B cell (primary cell): ENCODE results near the gene RHOV. TPM values are rescaled to one million over a fixed set of nuclear protein-coding genes. Genes with fewer than 3 reads are reported as not detected.

ENCODE experiments used
- ATAC-seq: fragments of 200-7000 bp; cut with Tn5 transposase; one replicate; pipeline ENCODE4 v1.10.0; 2021; ENCODE audit warnings: low read depth, mild to moderate bottlenecking, moderate number of reproducible peaks, moderate library complexity
- CTCF ChIA-PET: fragments of 350-600 bp; sonication (Branson Sonifier 250); formaldehyde crosslinking; loops from one replicate; lab custom pipeline; 2021; ENCODE audit warnings: antibody characterized with exemption, inconsistent platforms; lab: Charles Lee
- POLR2A ChIA-PET: fragments of 350-600 bp; sonication (Branson Sonifier 250); formaldehyde crosslinking; loops from one replicate; lab custom pipeline; 2021; ENCODE audit warnings: antibody characterized with exemption; lab: Charles Lee
- DNase-seq: peaks from one replicate; pipeline ENCODE4 v3.0.0; 2013
- H2AFZ ChIP-seq: 2 replicates; pipeline ENCODE4 v1.6.1; 2012; ENCODE audit warnings: mild to moderate bottlenecking, low read depth, low read length; ENCODE audit not compliant: insufficient read depth, poor library complexity, severe bottlenecking
- H3K27ac ChIP-seq, 2 donors: 1 replicate in 1 of 2; 2 replicates in 1 of 2; pipeline ENCODE4 v1.5.1; 2012 to 2013; ENCODE audit warnings: low read length in 2 of 2, mild to moderate bottlenecking in 2 of 2, moderate library complexity in 1 of 2
- H3K27me3 ChIP-seq, 4 experiments: fragments of 200-600 bp in 1 of 4; sonication (generic) in 1 of 4; replicated peaks in 1 of 4; 1 replicate in 2 of 4; 2 replicates in 2 of 4; pipeline versions ENCODE4 v1.6.1 to v1.7.0; 2013 to 2016; ENCODE audit warnings: low read length in 3 of 4, mild to moderate bottlenecking in 2 of 4, mixed read lengths in 1 of 4, moderate library complexity in 1 of 4; ENCODE audit not compliant: insufficient read depth in 4 of 4, control insufficient read depth in 3 of 4; ENCODE audit errors: control extremely low read depth in 1 of 4
- H3K36me3 ChIP-seq, 2 experiments: replicated peaks in 1 of 2; 1 replicate in 1 of 2; 2 replicates in 1 of 2; pipeline versions ENCODE4 v1.6.1 to v1.7.1; 2013; ENCODE audit warnings: low read length in 1 of 2; ENCODE audit not compliant: insufficient read depth in 2 of 2, control insufficient read depth in 1 of 2; ENCODE audit errors: control extremely low read depth in 1 of 2, extremely low read depth in 1 of 2
- H3K4me1 ChIP-seq, 2 donors: fragments of 200-600 bp in 1 of 2; sonication (generic) in 1 of 2; 1 replicate in 1 of 2; 2 replicates in 1 of 2; pipeline versions ENCODE4 v1.5.1 to v1.6.1; 2013 to 2017; ENCODE audit warnings: low read length in 2 of 2; ENCODE audit not compliant: control insufficient read depth in 2 of 2, insufficient read depth in 2 of 2
- H3K4me2 ChIP-seq: replicated peaks from 2 replicates; pipeline ENCODE3; 2012; ENCODE audit warnings: mild to moderate bottlenecking, low read depth, low read length; ENCODE audit not compliant: poor library complexity, severe bottlenecking
- H3K4me3 ChIP-seq, 5 experiments: fragments of 200-600 bp in 1 of 5; sonication (generic) in 1 of 5; 1 replicate in 3 of 5; 2 replicates in 2 of 5; pipeline versions ENCODE4 v1.5.1 to v1.7.0; 2011 to 2016; ENCODE audit warnings: low read length in 4 of 5, mild to moderate bottlenecking in 4 of 5, low read depth in 2 of 5, control low read depth in 1 of 5, moderate library complexity in 1 of 5; ENCODE audit not compliant: insufficient read depth in 1 of 5; ENCODE audit errors: control extremely low read depth in 1 of 5, extremely low read depth in 1 of 5
- H3K79me2 ChIP-seq: fragments of 200-600 bp; sonication (generic); one replicate; pipeline ENCODE4 v1.6.0; 2016; ENCODE audit warnings: low read length; ENCODE audit not compliant: control insufficient read depth, insufficient read depth
- H3K9ac ChIP-seq: fragments of 200-600 bp; sonication (generic); 2 replicates; pipeline ENCODE4 v1.6.1; 2017; ENCODE audit warnings: mild to moderate bottlenecking, low read length, moderate library complexity
- H3K9me3 ChIP-seq, 3 donors: one replicate each; pipeline versions ENCODE4 v1.6.1 to v1.7.1; 2013; ENCODE audit warnings: low read length in 2 of 3; ENCODE audit not compliant: control insufficient read depth in 2 of 3, insufficient read depth in 1 of 3; ENCODE audit errors: control extremely low read depth in 1 of 3
- H4K20me1 ChIP-seq: 2 replicates; pipeline ENCODE4 v1.6.0; 2012; ENCODE audit warnings: mild to moderate bottlenecking, low read length; ENCODE audit not compliant: insufficient read depth, control insufficient read depth, poor library complexity, severe bottlenecking
- H3K27ac Mint-ChIP-seq: one replicate; pipeline ENCODE4 v1.8.0; 2021; ENCODE audit warnings: mixed read lengths
- H3K27me3 Mint-ChIP-seq: one replicate; pipeline ENCODE4 v1.8.0; 2021; ENCODE audit warnings: mixed read lengths
- H3K4me1 Mint-ChIP-seq: one replicate; pipeline ENCODE4 v1.8.0; 2021; ENCODE audit warnings: mixed read lengths
- H3K4me3 Mint-ChIP-seq: one replicate; pipeline ENCODE4 v1.8.0; 2021; ENCODE audit warnings: mixed read lengths
- H3K9me3 Mint-ChIP-seq: one replicate; pipeline ENCODE4 v1.8.0; 2022; ENCODE audit warnings: mixed read lengths; ENCODE audit not compliant: insufficient read depth
- CTCF ChIP-seq: fragments of 200-600 bp; IDR thresholded peaks from one replicate; pipeline ENCODE4 v1.8.0; 2022; ENCODE audit warnings: antibody characterized with exemption, mild to moderate bottlenecking
- EZH2 ChIP-seq: IDR thresholded peaks from 2 replicates; pipeline ENCODE4 v1.6.1; 2012; ENCODE audit warnings: borderline replicate concordance, low read depth, mild to moderate bottlenecking, moderate library complexity, low read length; ENCODE audit not compliant: insufficient read depth, poor library complexity, severe bottlenecking
- WGBS: methylation state at CpG from one replicate; pipeline ENCODE4 v1.1.5; 2013; ENCODE audit warnings: missing lambda C conversion rate; ENCODE audit not compliant: insufficient coverage; 5-methylcytosine and 5-hydroxymethylcytosine counted together
- intact Hi-C: fragments of 100-400 bp; cut with micrococcal nuclease; formaldehyde crosslinking; loops from one replicate; pipeline ENCODE4 v1.10.0; 2022
- polyA plus RNA-seq: library from polyadenylated mRNA; depleted of rRNA; stranded (reverse); fragments of >200 nt; gene quantifications from 2 replicates; pipeline ENCODE4 v1.2.3, GENCODE V29; 2012
- total RNA-seq, 2 donors: library from RNA; stranded (reverse); fragments of 120-200 nt in 1 of 2; gene quantifications; 1 replicate in 1 of 2; 2 replicates in 1 of 2; pipeline versions ENCODE4 v1.2.3 to v1.2.4, GENCODE V29; 2013 to 2022

Gene RHOV
- total and polyA plus RNA-seq, 2 donors (not counting 1 experiment from before 2014, with no cell fraction given): 0.54 TPM; not detected in 1

GRCh38 chr15:40875991-40876730 is 2.1 kb upstream of the RHOV start:
- Histone ChIP-seq H3K9me3 (no peaks in the 10 kb centered on the region), H3K27ac (no peak overlapping the region), H3K27me3 (peaks cover 0 to 17% (median 0%) of the 10 kb centered on the region in 4 experiments), H3K36me3 (no peaks in the 10 kb centered on the region), H4K20me1 (no peaks in the 10 kb centered on the region), H2AFZ (no peak overlapping the region), H3K4me2 (no peak overlapping the region), H3K4me3 (no peak overlapping the region), H3K9ac (no peak overlapping the region), H3K79me2 (no peaks in the 10 kb centered on the region), H3K4me1 (peaks cover 6 to 11% of the 10 kb centered on the region in 2 donors)
- 80% methylated on average over 4 of the region's 6 CpGs for WGBS
- Mint-ChIP-seq H3K4me3 (no peak overlapping the region), H3K4me1 (peaks cover 25% of the 10 kb centered on the region), H3K27ac (no peak overlapping the region), H3K9me3 (no peaks in the 10 kb centered on the region), H3K27me3 (peaks cover 6% of the 10 kb centered on the region)
- ATAC-seq (no peak), DNase-seq (no peak)
- POLR2A ChIA-PET: interaction anchor here (0.6 kb wide), 1 partner anchor 292 kb away, joined by 4 read pairs; no protein-coding TSS in a partner anchor
- TF ChIP-seq CTCF: no peak
- TF ChIP-seq EZH2: no peak
- CTCF ChIA-PET: interaction anchor here (0.6 to 1.2 kb wide), 3 partner anchors 16 to 479 kb away, joined by 3 read pairs; no protein-coding TSS in a partner anchor
- intact Hi-C loops: loop anchor here (2.0 kb wide), 1 partner anchor 19 kb away; the partner anchor contains the start of gene VPS18
